A549 treated with RU486 at 1 μM for 4 hours (cell line): ENCODE measurements around the gene NKX2-8. TPM values are rescaled to one million over a fixed set of nuclear protein-coding genes. Genes with fewer than 3 reads are reported as not detected.

Source experiments
- total RNA-seq: library from RNA; stranded (reverse); fragments of 200-300 nt; extraction: Qiagen RNA extraction; gene quantifications from 5 replicates; pipeline ENCODE4 v1.2.3, GENCODE V29; 2022; ENCODE audit warnings: low read depth

NKX2-8 gene
- total RNA-seq = 1.5 to 4.3 TPM (median 3.5 TPM) in 5 replicates

DNA sequence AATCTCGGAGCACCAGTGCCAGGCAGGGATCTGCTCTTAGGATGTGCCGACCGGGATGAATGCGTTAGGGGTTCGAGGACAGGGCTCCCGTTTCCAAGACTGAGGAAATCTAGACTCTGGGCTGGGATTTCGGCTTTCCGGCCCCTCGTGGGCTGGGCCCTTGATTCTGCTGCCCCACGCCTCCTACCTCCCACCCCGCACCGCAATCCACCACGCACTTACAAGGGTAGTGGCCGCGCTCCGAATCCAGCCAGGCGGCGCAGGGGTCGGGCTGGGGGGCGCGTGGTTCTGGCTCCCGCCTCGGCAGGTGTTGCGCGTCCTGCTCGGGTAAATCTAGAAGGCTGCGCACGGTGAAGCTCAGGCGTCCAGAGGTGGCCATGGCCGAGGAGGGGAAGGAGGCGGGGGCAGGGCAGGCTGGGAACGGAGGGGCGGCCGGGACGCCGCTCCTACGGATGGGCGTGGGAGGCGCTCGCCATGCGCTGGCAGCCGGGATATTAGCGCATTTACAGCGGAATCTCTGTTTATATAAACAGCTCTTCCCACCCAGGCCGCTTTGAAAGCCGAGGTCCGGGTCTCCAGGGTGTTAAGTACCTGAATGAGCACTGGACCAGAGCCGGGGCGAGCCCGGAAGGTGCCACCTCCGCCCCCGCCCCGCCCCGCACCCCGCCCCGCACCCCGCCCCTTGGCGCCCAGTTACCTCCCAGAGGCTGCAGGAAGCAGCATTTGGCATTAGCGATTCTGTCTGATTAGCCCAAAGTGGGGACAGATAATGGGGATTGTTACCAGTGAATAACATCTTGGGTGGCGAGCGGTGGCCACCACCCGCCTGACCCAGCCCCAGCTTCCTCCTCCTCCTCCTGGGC lies at the start of gene NKX2-8:
Gene NKX2-8 (minus strand): TSS at position 604 of the 863 bp plus-strand sequence. CDS start 225 bp downstream, at position 379.

Other genes with a start within 250 kb of the NKX2-8 start
- 0.07 TPM in 1 of 5 replicates, not detected in the others for gene NKX2-1, start 62.4 kb downstream of the NKX2-8 start, total RNA-seq
- gene PAX9, start 79.2 kb upstream of the NKX2-8 start, total RNA-seq = 1.4 to 2.9 TPM (median 2.5 TPM) in 5 replicates